Neural cell (in vitro differentiated cells): ENCODE measurements around the gene DNAH1.

Source experiments
- EZH2 ChIP-seq: fragments of 200-600, 300-800 bp; shearing (Covaris generic), sonication (generic); IDR thresholded peaks from 2 replicates; pipeline ENCODE4 v1.6.1; 2014; ENCODE audit warnings: antibody characterized with exemption, low read length, borderline replicate concordance, mild to moderate bottlenecking; ENCODE audit not compliant: insufficient read depth, poor library complexity, severe bottlenecking
- RAD21 ChIP-seq: fragments of 450-650 bp; conservative IDR thresholded peaks from 2 replicates; pipeline ENCODE4 v1.6.1; 2014; ENCODE audit warnings: antibody characterized with exemption, mild to moderate bottlenecking, moderate library complexity
- TF ChIP-seq, protein P1 (sequence below): fragments of 450-650 bp; IDR thresholded peaks from 2 replicates; pipeline ENCODE4 v1.5.1; 2014; ENCODE audit warnings: antibody characterized with exemption, mild to moderate bottlenecking, moderate library complexity; ENCODE audit not compliant: poor library complexity, severe bottlenecking

DNA sequence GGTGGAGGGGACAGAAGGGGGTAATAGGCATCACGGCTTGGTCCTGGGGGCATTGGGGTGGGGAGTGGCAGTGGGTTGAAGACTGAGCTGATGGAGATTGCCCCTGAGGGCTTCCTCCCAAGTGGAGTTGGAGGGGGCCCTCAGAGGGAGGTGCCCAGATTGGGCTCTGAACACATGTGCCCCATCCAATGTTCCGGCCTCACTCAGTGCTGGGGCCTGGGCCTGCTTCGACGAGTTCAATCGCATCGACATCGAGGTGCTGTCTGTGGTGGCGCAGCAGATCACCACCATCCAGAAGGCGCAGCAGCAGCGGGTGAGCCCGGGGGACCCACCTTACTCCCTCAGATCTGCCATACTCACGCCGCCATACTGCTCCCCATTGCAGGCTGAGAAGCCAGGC, 45.3 kb downstream of the DNAH1 start:
- TF ChIP-seq, protein P1, sequence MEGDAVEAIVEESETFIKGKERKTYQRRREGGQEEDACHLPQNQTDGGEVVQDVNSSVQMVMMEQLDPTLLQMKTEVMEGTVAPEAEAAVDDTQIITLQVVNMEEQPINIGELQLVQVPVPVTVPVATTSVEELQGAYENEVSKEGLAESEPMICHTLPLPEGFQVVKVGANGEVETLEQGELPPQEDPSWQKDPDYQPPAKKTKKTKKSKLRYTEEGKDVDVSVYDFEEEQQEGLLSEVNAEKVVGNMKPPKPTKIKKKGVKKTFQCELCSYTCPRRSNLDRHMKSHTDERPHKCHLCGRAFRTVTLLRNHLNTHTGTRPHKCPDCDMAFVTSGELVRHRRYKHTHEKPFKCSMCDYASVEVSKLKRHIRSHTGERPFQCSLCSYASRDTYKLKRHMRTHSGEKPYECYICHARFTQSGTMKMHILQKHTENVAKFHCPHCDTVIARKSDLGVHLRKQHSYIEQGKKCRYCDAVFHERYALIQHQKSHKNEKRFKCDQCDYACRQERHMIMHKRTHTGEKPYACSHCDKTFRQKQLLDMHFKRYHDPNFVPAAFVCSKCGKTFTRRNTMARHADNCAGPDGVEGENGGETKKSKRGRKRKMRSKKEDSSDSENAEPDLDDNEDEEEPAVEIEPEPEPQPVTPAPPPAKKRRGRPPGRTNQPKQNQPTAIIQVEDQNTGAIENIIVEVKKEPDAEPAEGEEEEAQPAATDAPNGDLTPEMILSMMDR, result no peak
- TF ChIP-seq RAD21 (no peak), EZH2 (no peak)
